ENCODE data around the gene OR8K1.

The OR8K1 gene
- long read RNA-seq, donor 1: 0 reads
- long read RNA-seq, donor 2: 0 reads
- long read RNA-seq, donor 3: 0 reads
- long read RNA-seq, donor 4: 0 reads
- long read RNA-seq, donor 5: 0 reads
- long read RNA-seq, donor 6: 0 reads
- long read RNA-seq, donor 7: 0 reads
- long read RNA-seq, donor 8: 0 reads

DNA sequence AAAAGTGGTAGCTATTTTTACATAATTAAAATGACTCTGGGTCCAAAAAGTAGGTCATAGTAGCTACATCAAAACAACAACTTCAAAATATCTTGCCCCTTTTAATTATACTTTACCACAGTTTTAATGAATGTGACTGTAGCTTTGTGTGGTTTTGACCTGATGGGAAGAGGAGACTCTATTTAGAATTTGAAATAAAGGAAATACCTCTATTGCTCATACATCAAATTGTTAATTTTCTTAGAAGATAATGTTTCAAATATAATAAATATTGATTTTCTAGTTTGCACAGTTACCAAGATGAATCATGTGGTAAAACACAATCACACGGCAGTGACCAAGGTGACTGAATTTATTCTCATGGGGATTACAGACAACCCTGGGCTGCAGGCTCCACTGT lies at the start of gene OR8K1:
OR8K1 (plus strand) TSS at position 301 of the 400 bp plus-strand sequence; CDS start at position 301, 0 bp downstream.
- DNase-seq: no peak

DNA sequence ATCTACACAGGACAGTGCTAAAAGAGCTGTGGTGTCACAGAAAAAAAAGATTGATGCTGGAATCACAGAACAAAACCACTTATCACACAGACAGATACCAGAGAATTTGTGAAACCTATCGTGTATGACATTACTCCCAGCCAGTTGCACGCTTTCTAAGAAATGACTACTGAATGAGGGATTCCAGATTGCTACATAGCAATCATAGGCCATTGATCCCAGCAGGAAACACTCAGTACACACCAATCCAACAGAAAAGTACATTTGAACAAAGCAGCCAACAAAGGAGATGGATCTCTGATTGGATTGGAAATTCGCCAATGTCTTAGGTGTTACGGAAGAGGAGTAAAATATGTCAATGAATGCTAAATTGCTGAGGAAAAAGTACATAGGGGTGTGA lies 48.9 kb upstream of the OR8K1 start:
- DNase-seq: no peak

DNA sequence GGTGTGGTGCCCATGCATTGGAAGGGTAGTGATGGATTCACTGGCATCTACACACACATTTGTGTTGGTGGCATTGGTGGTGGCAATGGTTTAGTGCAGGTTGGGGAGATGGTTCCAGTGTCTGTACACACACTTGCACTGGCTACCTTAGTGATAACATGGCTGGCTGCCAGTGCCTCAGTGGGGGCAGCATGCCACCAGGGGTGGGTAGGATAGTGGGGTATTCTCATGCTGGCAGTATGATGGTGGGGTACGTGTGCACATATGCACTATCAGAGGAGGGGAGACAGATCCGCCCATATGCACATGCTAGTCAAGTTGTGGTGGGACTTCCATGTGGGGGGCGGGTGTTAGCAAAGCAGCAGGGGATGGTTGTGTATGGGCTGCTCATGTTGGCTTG lies 38.0 kb upstream of the OR8K1 start:
- DNase-seq: no peak

DNA sequence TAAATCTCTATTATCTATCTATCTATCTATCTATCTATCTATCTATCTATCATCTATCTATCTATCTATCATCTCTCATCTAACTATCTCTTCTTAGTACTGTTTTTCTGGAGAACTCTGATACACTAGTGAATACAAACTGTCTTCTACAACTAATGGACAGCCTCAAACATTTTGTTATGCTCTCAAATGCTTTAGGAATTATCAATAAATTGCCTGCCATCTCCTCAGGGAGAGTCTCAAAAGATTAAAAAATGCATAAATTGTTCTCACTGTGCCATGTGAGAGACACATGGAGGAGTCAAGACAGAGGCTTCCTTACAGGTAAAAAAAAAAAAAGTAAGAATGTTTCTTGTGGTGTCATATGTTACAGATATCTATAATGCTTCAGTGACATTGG lies 31.0 kb upstream of the OR8K1 start, which contains the start of gene OR8K3:
OR8K3 (plus strand) TSS at position 301 of the 400 bp plus-strand sequence. CDS start 3,163 bp downstream, outside the sequence.
- no peak for DNase-seq

DNA sequence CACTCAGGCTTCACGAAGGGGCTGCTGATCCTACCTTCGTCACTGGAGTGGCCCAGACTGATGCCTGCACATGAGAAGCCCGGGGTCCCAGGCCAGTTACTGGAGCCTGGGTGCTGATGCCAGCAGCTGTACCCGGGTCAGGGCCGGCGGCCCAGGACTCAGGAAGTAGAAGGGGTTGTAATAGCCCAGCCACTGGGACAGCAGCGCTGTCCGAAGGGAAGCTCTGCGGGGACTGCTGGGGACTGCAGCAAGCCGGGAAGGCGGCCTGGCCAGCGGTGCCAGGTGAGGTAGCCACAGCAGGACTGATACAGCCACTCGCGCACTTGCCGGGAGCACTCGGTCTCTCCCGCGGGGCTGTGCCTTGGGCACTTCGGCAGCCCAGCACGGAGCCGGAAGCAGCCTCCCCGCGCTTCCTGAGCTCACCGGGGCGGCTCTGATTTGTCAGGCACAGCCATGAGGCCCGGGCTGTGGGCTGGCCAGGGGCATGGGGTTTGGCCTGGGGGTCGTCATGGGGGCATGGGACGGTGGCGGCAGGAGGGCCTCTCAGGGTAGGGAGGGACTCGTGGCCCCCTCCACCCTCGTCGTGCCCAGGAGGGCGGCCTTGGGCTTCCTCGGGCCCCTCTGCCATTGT lies 13.9 kb upstream of the OR8K1 start:
- DNase-seq: no peak

DNA sequence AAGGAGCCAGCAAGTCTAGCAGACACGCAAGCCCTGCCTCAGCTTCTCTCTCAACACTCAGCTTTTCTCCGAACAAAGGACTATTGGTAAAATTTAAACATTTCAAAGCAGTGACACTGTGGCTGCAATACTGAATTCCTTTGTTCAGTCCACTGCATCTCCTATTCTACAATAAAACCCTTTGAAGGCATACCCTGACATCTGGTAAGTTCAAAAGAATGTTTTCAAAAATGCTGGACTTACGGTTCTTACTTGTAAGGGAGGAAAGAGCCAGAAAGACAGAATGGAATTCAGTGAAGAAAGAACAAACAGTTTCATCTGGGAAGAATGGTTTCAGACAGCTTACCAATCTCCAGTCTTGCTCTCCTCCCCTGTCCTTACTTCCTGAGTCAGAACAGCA lies 12.7 kb upstream of the OR8K1 start:
- DNase-seq: no peak

DNA sequence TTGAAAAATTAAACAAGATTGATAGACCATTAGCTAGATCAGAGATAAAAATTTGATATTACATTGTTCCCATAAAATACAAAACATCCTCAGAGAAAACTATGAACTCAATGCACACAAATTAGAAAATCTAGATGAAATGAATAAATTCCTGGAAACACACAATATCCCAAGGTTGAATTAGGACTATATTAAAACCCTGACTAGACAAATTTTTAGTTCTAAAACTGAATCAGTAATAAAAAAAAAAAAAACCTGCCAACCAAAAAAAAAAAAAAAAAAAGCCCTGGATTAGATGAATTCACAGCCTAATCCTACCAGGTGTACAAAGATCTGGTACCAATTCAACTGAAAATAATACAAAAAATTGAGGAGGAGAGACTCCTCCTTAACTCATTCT lies 5.5 kb upstream of the OR8K1 start:
- no peak for DNase-seq

DNA sequence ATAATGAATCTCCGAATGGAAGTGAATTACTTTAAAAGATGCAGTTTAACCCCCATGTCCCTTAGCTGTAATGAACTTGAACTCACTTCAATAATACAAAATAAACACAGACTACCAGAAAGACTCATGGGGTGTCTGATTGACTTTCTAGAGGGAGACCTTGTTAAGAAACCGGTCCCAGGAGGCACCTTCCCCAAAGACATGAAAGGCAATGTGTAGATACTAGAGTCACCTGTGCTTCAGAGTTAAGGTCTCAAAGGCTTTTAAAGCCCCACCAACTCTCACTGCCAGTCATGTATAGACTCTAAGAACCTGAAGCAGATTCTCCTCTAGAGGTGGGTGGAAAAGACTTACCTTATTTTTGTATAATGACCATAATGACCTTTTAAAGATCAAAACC lies 8.2 kb downstream of the OR8K1 start, which contains the start of gene OR8J1:
OR8J1 (plus strand) TSS at position 301 of the 400 bp plus-strand sequence. CDS start 5,956 bp downstream, outside the sequence.
- DNase-seq: no peak

DNA sequence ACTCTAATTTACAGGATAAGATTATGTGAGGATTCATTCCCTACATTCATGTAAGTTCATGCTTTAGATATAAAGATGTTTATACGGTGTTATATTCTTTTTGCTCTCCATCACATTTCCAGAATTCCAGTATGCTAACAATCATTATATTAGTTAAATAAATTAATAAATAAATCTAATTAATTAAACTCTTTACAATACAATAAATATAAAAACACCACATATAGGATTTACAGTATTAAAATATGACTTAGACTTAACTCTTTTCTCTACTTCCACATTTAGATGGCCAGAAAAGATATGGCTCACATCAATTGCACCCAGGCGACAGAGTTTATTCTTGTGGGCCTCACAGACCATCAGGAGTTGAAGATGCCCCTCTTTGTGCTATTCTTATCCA lies 29.5 kb downstream of the OR8K1 start, which contains the start of gene OR8U1:
OR8U1 (plus strand) TSS at position 301 of the 400 bp plus-strand sequence; CDS start at position 301, 0 bp downstream.
- no peak for DNase-seq

DNA sequence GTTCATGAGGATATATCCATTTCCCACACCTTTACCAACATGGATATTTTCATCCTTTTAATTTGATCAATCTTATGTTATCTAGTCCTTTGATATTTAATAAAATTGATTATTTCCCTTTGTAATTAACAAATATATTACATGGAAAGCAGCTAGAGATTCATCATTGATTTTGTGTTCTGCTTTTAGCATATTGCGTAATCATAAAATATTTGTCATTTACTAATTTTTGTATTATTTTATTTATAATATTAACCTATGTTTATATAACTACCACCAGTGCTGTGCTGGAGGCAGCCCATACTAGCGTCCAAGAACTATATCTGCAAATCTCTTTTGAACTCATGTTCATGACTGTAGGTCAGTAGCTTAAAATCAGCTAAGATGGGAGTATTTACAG lies 34.3 kb downstream of the OR8K1 start:
- DNase-seq: no peak

DNA sequence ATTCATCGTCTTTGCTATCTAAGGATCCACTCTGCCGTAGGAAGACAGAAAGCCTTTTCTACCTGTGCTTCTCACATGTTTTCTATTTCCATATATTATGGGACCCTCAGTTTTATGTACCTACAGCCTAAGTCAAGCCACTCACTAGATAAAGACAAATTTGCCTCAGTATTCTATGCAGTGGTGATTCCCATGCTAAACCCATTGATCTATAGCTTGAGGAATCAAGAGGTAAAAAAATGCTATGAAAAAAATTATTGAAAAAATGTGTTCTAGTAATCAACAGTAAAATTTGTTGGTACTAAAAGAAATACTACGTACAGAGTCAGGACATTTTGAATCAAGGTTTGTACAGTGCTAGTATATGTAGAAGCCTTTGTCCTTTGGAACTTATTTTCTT lies 48.5 kb downstream of the OR8K1 start:
- DNase-seq: no peak

DNA sequence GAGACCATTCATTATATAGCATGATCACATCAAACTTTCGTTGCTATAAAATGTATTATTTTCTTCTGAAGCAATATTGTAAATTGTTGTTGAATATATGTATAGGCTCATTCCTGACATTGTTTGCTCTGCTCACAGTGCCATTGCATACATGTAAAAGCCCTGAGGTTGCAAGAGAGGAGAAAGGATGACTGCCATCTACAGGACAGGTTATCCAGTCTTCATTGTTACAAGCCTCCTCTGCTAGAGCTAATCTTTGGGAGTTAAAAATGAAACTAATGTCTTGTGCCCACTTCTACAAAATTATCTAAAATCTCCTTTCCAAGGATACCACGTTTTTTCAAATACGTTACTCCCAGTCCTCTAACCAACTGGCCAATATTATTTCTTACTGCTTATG lies 50.2 kb downstream of the OR8K1 start:
- DNase-seq: no peak

Measured in right kidney (tissue), 9 donors.